ENCODE data around the gene GLI3.

Gene GLI3

GRCh38 chr7:42156291-42156865 is 80.6 kb downstream of the GLI3 start (continued):
- TF ChIP-seq ZNF362 (tag by site-specific recombination; IDR thresholded peaks at IDR 0.05) (no peak), ZNF692 (tag by site-specific recombination; IDR thresholded peaks at IDR 0.05) (peak; percentile 6; the same call in 1 of the 2 replicates), ZBTB49 (tag by site-specific recombination; IDR thresholded peaks at IDR 0.05; ENCODE audit: low read depth) (no peak), ZBTB44 (tag by site-specific recombination; IDR thresholded peaks at IDR 0.05) (no peak), SETDB1 (IDR thresholded peaks at IDR 0.05; ENCODE audit: insufficient read length, low read length) (no peak), ZNF585B (tag by site-specific recombination; IDR thresholded peaks at IDR 0.05) (no peak), ZNF768 (tag by site-specific recombination; IDR thresholded peaks at IDR 0.05) (no peak), KLF7 (tag by site-specific recombination; IDR thresholded peaks at IDR 0.05; ENCODE audit: borderline replicate concordance) (no peak), PRDM10 (tag by site-specific recombination; IDR thresholded peaks at IDR 0.05) (no peak), ZNF830 (tag by site-specific recombination; IDR thresholded peaks at IDR 0.05; ENCODE audit: low read depth) (no peak), ZNF600 (tag by site-specific recombination; IDR thresholded peaks at IDR 0.05) (peak; percentile 36; the same call in 1 of the 2 replicates), MYNN (tag by site-specific recombination; IDR thresholded peaks at IDR 0.05; ENCODE audit: borderline replicate concordance) (no peak), ZBTB11 (tag by site-specific recombination; conservative IDR thresholded peaks at IDR 0.05; ENCODE audit: low read depth) (no peak), ZNF148 (tag by site-specific recombination; IDR thresholded peaks at IDR 0.05; ENCODE audit: borderline replicate concordance) (no peak), ZNF26 (tag by site-specific recombination; IDR thresholded peaks at IDR 0.05) (no peak), SCRT2 (tag by site-specific recombination; IDR thresholded peaks at IDR 0.05) (no peak), HOXC10 (CRISPR knock-in tag; IDR thresholded peaks at IDR 0.05) (no peak), KLF8 (tag by site-specific recombination; IDR thresholded peaks at IDR 0.05) (no peak), ZNF184 (tag by site-specific recombination; IDR thresholded peaks at IDR 0.05) (no peak), ZNF311 (tag by site-specific recombination; IDR thresholded peaks at IDR 0.05; ENCODE audit: borderline replicate concordance) (no peak), ZNF571 (tag by site-specific recombination; IDR thresholded peaks at IDR 0.05) (no peak)
